ENCODE data around the gene TCEAL8.

GRCh38 chrX:103211012-103211715 is 43.8 kb downstream of the TCEAL8 start:
- TF ChIP-seq EZH2 (IDR thresholded peaks at IDR 0.05; ENCODE audit: insufficient read depth, poor library complexity, severe bottlenecking) (no peak), EZH2phosphoT487 (IDR thresholded peaks at IDR 0.05; ENCODE audit: insufficient read depth, low read depth) (no peak)
